Activated CD8-positive, alpha-beta memory T cell treated with anti-CD3 and anti-CD28 coated beads for 36 hours (primary cell): ENCODE results near the gene KCTD7. TPM values are rescaled to one million over a fixed set of nuclear protein-coding genes. Genes with fewer than 3 reads are reported as not detected.
"Not testable (repeated sequence)": the region's sequence is repeated elsewhere in the genome, so short reads cannot be mapped to it uniquely, and the experiment has no call there.

Experiments
- CTCF ChIA-PET: fragments of 350-600 bp; sonication (Branson Sonifier 250); formaldehyde crosslinking; loops from one replicate; lab custom pipeline; 2021; ENCODE audit warnings: antibody characterized with exemption; lab: Charles Lee
- POLR2A ChIA-PET: fragments of 350-600 bp; sonication (Branson Sonifier 250); formaldehyde crosslinking; loops from one replicate; lab custom pipeline; 2021; ENCODE audit warnings: antibody characterized with exemption; lab: Charles Lee
- total RNA-seq, 2 experiments: library from RNA; stranded (reverse); gene quantifications; one replicate each; pipeline ENCODE4 v1.2.3, GENCODE V29; 2021

KCTD7 gene
- total RNA-seq, 2 experiments from 2014 or later = 9.3 to 10.0 TPM

- CTCF ChIA-PET = no interaction called here
- POLR2A ChIA-PET = no interaction called here
Measured at GRCh38 chr7:66668677-66669076, 40.0 kb downstream of the KCTD7 start.

- POLR2A ChIA-PET = no interaction called here
- CTCF ChIA-PET = no interaction called here
Measured at GRCh38 chr7:66669088-66669487, 40.4 kb downstream of the KCTD7 start.

DNA sequence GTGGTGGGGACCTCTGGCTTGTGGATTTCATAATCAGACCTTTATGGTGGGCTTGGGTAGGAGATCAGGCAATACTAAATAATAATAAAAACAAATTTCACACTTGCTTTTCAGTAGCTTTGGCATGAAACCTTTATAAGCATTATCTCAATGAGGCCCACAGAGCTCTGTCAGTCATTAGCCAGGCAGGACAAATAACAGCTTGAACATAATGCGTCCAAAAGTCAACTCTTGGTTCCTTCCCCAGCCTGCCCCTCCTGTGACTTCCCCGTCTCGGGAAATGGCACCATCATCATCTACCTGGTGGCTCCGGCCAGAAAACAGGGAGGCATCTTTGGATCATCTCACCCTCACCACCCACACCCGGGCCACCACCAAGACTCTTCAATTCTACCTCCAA lies 40.8 kb downstream of the KCTD7 start:
- POLR2A ChIA-PET = no interaction called here
- CTCF ChIA-PET = no interaction called here

DNA sequence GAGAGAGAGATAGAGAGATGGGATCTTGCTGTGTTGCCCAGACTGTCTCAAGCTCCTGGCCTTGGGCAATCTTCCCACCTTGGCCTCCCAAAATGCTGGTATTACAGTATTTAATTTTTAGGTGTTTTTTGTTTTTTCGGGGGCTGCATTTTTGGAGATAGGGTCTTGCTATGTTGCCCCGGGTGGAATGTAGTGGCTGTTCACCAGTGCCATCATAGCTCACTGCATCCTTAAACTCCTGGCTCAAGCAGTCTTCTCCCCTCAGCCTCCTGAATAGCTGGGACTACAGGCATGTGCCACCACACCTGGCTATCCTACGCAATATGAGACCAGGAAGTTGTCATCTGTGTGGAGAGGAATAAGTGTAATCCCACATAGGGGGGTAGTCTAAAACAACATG lies 42.4 kb downstream of the KCTD7 start:
- POLR2A ChIA-PET = no interaction called here
- CTCF ChIA-PET = no interaction called here

DNA sequence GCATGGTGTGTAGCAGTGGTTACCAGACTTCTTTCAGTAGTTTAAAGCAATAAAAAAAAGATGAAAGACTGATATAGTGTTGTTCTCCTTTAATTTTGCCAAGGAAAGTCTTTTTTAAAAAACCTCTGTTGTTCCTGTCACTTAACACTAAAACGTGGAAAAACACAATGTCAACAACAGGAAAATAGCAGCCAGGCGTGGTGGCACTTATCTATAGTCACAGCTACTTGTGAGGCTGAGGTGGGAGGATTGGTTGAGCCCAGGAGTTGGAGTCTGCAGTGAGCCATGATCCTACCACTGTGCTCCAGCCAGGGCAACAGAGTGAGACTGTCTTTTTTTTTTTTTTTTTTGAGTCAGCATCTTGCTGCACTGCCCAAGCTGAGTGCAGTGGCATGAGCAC lies 42.8 kb downstream of the KCTD7 start:
- POLR2A ChIA-PET = interaction anchor here (0.7 kb wide), 1 partner anchor 34 kb away, joined by 5 read pairs; no protein-coding TSS in a partner anchor
- CTCF ChIA-PET = not testable (repeated sequence)

- POLR2A ChIA-PET = interaction anchor here (0.7 to 1.1 kb wide), 2 partner anchors 9 to 30 kb away, joined by 3 read pairs; no protein-coding TSS in a partner anchor
- CTCF ChIA-PET = not testable (repeated sequence)
Measured at GRCh38 chr7:66672432-66673123, 43.9 kb downstream of the KCTD7 start.

- POLR2A ChIA-PET = interaction anchor here (1.1 kb wide), 1 partner anchor 8 kb away, joined by 3 read pairs; no protein-coding TSS in a partner anchor
- CTCF ChIA-PET = not testable (repeated sequence)
Measured at GRCh38 chr7:66673124-66673640, 44.5 kb downstream of the KCTD7 start.

DNA sequence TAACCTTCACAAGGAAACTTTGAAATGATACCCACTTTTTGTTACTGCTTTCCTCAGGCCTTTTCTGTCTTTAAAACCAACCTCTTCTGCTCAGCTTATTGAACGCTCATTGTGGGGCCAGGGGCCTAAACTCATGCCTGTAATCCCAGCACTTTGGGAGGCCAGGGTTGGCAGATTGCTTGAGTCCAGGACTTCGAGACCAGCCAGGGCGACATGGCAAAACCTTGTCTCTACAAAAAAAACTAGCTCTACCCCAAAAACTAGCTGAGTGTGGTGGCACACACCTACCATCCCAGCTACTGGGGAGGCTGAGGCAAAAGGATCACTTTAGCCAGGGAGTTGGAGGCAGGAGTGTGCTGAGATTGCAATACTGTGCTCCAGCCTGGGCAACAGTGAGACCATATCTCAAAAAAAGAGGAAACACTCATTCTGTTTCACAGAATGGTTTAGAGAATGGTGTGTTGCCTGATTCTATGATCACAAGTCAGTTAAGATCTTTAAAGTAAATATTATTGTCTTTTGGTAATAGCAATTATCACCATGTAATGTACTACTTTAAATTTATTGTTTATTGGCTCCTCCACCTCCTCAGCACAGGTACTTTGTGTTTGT lies 51.1 kb downstream of the KCTD7 start:
- CTCF ChIA-PET = no interaction called here
- POLR2A ChIA-PET = interaction anchor here (0.6 kb wide), 1 partner anchor 27 kb away, joined by 4 read pairs; no protein-coding TSS in a partner anchor

DNA sequence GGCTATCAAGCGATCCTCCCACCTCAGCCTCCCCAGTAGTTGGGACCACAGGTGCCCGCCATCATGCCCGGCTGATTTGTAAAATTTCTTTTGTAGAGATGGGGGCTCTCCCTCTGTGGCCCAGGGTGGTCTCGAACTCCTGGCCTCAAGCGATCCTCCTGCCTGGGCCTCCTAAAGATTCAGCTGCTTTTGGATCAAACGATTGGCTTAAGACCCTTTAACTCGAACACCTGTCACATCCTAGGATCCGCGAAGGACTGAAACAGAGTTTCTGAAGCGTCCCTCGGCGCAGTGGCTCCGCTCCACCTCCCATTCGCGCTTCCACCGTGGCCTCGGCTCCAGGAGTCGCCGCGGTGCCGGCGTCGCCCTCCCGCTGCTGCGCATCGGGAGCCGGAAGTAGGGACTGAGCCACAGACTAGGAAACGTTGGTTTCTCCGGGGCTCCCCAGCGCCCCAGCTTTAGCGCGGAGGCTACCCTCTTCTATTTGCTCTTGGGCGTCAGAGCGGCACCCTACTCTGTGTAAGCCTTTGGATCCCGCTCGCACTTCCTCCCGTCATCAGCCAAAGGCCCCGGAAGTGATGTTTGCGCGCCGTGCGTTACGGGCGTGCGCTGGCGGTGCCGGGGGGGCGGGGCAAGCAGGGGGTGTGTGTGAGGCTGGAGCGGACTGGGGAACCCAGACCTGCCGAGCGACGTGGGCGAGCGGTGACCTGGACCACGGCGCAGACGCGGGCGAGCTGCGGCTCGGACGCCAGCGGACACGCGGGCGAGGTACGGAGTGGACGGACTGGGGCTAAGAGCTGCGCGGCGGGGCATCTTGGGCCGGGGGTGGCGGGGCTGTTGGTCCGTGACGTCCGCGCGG lies 53.0 kb downstream of the KCTD7 start:
- CTCF ChIA-PET = interaction anchor here (1.7 kb wide), 1 partner anchor 124 kb away, joined by 3 read pairs; no protein-coding TSS in a partner anchor
- POLR2A ChIA-PET = interaction anchor here (0.6 to 1.4 kb wide), 4 partner anchors 9 to 478 kb away, joined by 3 to 10 read pairs (median 4); no protein-coding TSS in a partner anchor

DNA sequence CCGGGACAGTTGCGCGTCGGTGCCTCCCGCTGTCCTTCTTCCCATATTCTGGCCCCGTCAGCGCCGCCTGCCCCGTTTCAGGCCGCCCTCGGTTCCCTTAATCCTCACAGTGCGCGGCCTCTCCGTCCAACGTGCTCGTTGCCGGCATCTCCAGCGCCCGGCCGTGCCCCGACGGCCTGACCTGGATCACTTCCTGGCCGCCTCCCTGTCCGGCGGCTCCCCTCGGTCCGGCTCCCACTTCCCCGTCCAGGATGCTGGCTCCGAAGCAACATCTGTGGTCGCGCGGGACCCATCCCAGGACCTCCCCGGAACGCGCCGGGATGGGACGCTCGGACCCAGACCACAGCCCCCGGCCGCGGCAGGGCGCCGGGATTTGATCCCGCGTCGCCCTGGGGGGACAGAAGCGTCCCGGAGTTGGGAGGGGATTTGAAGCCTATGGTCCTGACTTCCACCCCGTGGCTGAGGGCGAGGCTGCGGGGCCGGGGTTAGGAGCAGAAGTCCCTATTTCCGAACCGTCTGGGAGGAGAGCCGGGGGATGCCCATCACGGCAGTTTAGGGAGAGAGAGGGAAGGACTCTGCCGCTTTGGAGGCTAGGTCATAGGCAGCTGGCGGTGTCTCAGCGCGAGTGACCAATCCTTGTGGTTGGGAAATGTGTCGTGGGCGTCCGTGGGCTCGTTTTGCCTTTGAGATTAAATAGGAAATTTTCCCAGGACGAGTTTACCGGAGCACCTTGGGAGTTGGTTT lies 53.8 kb downstream of the KCTD7 start:
- ChIA-PET POLR2A (interaction anchor here (0.7 to 1.4 kb wide), 2 partner anchors 28 to 172 kb away, joined by 4 to 5 read pairs; no protein-coding TSS in a partner anchor), CTCF (interaction anchor here (1.7 kb wide), 1 partner anchor 125 kb away, joined by 3 read pairs; no protein-coding TSS in a partner anchor)

DNA sequence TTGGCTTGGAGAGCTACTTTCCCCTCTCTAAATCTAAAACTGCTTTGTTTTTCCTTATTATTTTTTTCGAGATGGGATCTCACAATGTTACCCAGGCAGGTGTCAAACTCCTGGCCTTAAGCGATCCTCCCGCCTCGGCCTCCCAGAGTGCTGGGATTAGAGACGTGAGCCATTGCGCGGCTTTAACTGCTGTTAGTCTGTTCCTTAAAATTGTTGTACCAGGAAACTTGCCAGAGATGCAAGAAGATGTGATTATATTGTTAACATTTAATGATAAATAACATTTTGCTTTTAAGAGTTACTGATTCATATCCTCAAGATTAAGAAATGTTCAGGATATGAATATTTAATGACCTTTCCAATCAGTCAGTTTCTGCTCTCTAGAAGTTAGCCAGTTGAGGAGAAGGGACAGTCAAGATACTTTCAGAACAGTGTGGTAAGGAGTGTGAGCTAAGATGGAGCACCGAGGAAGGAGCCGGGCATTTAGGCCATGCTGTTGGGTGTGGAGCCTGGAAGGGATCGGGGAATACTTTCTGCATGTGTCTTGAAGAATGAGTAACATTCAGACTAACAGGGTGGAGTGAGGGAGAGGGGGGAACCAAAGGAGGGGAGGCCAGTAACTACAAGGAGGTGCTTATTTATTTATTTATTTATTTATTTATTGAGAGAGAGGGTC lies 54.6 kb downstream of the KCTD7 start:
- ChIA-PET CTCF (interaction anchor here (1.7 kb wide), 1 partner anchor 125 kb away, joined by 3 read pairs; no protein-coding TSS in a partner anchor), POLR2A (interaction anchor here (1.4 kb wide), 1 partner anchor 29 kb away, joined by 5 read pairs; no protein-coding TSS in a partner anchor)

GRCh38 chr7:66683770-66684123 lies 55.1 kb downstream of the KCTD7 start:
- POLR2A ChIA-PET = interaction anchor here (0.6 kb wide), 1 partner anchor 46 kb away, joined by 3 read pairs; no protein-coding TSS in a partner anchor
- CTCF ChIA-PET = interaction anchor here (1.7 kb wide), 1 partner anchor 126 kb away, joined by 3 read pairs; no protein-coding TSS in a partner anchor

- POLR2A ChIA-PET, CTCF ChIA-PET: not testable (repeated sequence)
Measured at GRCh38 chr7:66685663-66686062, 57.0 kb downstream of the KCTD7 start.

GRCh38 chr7:66687186-66687585 lies 58.5 kb downstream of the KCTD7 start:
- CTCF ChIA-PET = interaction anchor here (0.6 to 0.7 kb wide), 2 partner anchors 115 to 418 kb away, joined by 3 to 5 read pairs; no protein-coding TSS in a partner anchor
- POLR2A ChIA-PET = no interaction called here

- CTCF ChIA-PET = interaction anchor here (0.6 kb wide), 1 partner anchor 419 kb away, joined by 5 read pairs; no protein-coding TSS in a partner anchor
- POLR2A ChIA-PET = not testable (repeated sequence)
Measured at GRCh38 chr7:66687672-66688071, 59.0 kb downstream of the KCTD7 start.

GRCh38 chr7:66689081-66689480 lies 60.4 kb downstream of the KCTD7 start:
- ChIA-PET POLR2A (no interaction called here), CTCF (no interaction called here)

DNA sequence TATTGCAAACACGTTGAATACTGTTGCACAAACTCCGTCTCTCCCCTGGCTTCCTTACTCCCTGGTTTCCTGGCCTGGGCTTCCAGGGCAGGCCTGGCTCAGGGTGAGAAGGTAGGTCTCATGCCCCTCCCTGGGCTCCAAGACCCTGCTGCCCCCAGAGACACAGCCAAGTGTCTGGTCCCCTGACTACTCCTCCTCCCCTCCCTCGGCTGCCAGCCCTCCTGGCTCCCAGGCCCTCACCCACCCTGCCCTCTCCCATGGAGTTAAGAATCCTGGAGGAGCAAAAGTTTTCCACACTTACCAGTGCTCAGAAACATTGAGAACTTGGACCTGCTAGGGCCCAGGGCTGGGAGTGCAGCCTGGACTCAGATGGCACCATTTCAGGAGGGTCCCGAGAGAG lies 64.7 kb downstream of the KCTD7 start:
- CTCF ChIA-PET = no interaction called here
- POLR2A ChIA-PET = no interaction called here
